HCEC 1CT (cell line): Measurements from ENCODE around the gene LLGL1.

Source experiments
- DNase-seq: peaks from one replicate; pipeline ENCODE4 v3.0.0-alpha.2; 2017

LLGL1 gene

GRCh38 chr17:18230288-18231141 is 5.1 kb downstream of the LLGL1 start:
- DNase-seq: no peak

- DNase-seq: no peak
Observed at GRCh38 chr17:18231164-18231563, 5.7 kb downstream of the LLGL1 start.

- DNase-seq: no peak
Observed at GRCh38 chr17:18233803-18234518, 8.5 kb downstream of the LLGL1 start.

DNA sequence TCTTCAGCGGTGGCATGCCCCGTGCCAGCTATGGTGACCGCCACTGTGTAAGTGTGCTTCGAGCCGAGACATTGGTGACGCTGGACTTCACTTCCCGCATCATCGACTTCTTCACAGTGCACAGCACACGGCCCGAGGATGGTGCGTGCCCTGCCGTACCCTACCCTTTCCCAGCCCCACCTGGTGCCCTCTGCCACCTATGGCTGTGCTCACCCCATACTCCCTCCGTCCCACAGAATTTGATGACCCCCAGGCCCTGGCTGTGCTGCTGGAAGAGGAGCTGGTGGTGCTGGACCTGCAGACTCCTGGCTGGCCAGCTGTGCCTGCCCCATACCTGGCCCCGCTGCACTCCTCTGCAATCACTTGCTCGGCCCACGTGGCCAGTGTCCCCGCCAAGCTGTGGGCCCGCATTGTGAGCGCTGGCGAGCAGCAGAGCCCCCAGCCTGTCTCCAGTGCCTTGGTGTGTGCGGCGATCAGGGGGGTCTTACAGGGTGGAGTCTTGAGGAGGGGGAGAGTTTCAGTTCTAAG is 9.5 kb downstream of the LLGL1 start:
- DNase-seq: no peak

GRCh38 chr17:18235743-18236256 is 10.4 kb downstream of the LLGL1 start:
- peak; percentile 11 for DNase-seq

GRCh38 chr17:18236494-18236893 is 11.1 kb downstream of the LLGL1 start:
- DNase-seq: no peak

GRCh38 chr17:18237461-18237860 is 12.0 kb downstream of the LLGL1 start:
- DNase-seq: no peak

- no peak for DNase-seq
Observed at GRCh38 chr17:18238299-18238698, 12.9 kb downstream of the LLGL1 start.

DNA sequence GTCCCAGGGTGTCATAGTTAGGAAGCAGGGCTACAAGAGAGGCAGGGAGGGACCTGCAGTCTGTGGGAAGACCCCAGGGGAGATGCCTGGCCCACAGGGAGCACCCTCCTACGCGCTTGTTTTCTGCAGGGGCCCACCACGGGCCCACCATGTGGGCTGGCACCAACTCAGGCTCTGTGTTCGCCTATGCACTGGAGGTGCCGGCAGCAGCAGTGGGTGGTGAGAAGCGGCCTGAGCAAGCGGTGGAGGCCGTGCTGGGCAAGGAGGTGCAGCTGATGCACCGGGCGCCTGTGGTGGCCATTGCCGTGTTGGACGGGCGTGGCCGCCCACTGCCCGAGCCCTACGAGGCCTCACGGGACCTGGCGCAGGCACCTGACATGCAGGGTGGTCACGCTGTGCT is 15.0 kb downstream of the LLGL1 start:
- DNase-seq: no peak

GRCh38 chr17:18241229-18241871 is 15.9 kb downstream of the LLGL1 start:
- DNase-seq: no peak

DNA sequence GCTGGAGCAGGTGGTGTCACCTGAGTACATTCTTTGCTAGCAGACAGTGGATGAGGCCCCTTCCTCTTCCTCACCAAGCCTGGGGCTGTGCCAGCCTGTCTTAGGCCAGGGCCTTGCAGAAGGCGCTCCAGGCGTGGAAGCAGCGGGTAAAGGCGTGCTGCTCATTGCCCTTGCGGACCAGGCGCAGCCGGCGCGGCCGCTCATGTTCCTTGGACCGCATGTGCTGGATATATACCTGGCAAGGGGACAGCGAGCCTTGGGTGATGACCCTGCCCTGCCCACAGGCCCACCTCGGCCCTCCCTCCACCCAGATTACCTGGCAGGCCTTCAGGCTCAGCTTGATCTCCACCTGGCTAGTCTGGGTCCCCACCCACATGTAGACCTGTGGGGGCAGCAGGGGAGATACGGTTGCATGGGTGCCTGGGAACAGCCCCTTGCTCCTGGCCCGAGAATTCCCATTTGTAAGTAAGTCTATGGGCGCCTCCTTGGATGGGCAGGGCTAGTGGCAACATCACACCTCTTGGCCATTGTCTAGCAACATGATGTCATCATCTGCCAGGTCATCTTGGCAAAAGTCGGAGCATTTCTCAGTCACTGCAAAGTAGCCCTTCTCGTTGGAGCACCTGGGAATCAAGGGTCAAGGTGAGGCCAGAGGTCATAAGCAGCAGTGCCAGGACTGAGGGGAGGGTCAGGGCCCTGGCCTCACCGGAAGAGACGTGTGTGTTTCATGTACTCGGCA is 19.8 kb downstream of the LLGL1 start:
- DNase-seq: no peak

- no peak for DNase-seq
Observed at GRCh38 chr17:18246109-18246725, 20.8 kb downstream of the LLGL1 start.

- DNase-seq: no peak
Observed at GRCh38 chr17:18246880-18247612, 21.6 kb downstream of the LLGL1 start.

GRCh38 chr17:18247613-18248001 is 22.2 kb downstream of the LLGL1 start:
- no peak for DNase-seq

GRCh38 chr17:18248300-18248731 is 22.9 kb downstream of the LLGL1 start:
- peak; percentile 49 for DNase-seq

DNA sequence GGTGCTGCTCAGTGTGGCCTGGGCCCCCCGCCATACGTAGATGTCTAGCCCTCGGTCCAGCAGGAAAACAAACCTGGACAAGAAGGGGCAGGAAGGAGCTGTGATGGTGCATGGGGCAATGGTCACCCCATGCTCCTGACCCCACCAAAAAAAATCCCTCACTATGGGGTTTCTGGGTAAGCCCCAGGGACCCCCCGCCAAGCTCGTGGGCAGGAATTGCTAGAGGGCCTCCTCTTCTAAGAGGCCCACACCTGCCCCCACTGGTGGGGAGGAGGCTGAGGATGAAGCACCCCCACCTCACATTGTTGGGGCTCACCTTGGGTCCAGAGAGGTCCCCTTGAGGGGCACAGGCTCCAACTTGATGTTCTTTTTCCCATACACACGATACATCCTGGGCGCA is 23.4 kb downstream of the LLGL1 start:
- DNase-seq: no peak

DNA sequence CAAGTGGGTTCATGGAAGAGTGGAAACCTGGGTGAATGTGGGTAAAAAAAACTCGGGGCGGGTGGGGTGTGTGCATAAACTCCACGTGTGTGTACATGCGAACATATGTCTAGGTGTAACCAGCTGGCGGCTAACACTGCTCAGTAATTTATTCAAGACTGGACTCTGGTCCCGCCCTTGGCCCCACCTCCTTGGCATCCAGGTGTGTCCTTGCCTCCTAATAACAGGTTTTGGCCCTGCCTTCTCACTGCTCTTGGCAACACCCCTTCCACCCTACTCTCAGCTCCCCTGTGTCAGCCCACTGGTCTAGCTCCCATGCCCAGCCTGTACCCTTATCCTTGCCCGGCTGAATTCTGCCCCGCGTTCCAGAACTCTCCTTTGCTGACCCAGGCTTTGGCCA is 24.8 kb downstream of the LLGL1 start:
- DNase-seq: no peak

DNA sequence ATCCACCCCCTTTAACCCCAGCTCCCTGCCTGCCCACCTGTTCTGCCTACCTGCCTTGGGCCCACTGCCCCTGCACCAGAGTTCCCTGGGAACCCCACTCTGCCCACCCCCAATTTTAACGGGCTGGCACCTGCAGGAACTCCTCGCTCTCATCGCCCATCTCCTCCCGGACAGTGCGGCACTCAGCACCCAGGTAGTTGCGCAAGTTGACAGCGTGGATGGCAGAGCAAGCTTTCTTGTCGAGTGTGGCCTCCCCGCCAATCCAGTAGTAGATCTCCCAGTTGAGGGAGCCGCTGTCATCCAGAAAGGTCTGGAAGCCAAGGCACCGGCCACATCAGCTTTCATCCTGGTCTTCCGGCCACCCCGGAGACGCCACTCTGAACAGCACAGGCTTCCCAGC is 25.3 kb downstream of the LLGL1 start:
- DNase-seq: no peak

GRCh38 chr17:18251204-18251603 is 25.8 kb downstream of the LLGL1 start:
- DNase-seq: no peak

GRCh38 chr17:18252160-18252559 is 26.7 kb downstream of the LLGL1 start:
- DNase-seq: no peak

- DNase-seq: no peak
Observed at GRCh38 chr17:18253187-18253884, 27.9 kb downstream of the LLGL1 start.
